ENCODE results near the gene CSGALNACT2. TPM values are rescaled to one million over a fixed set of nuclear protein-coding genes. Genes with fewer than 3 reads are reported as not detected.
A peak's percentile ranks its signal among the peaks of the same experiment; 100 is the strongest.

CSGALNACT2 gene
- total and polyA plus RNA-seq, 7 donors: 10.2 to 33.1 (median 18.9) TPM

DNA sequence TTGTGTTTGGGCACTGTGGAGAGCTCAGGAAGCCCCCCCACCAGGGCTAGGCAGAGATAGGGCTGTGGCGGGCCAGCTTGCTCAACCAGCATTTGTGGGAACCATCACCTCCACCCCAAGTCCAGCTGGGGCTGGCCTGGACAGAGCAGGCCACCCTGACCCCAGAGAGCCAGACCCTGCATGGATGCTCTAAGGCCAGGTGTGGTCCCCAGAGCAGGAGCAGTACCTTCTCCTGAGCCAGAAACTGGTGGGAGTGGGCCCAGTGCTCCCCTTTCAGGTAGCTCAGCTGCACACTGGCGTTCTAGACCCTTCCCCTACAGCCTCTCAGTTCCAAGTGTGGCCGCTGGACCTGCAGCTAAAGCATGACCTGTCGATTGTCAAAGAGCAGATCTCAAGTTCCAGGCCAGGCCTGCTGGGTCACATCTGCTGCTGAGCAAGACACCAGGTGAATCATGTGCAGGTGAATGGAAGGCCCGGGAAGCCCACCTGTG, 71.5 kb downstream of the CSGALNACT2 start:
- ATAC-seq: no peak
- no peaks in the 10 kb centered on the region for H3K36me3 ChIP-seq (ENCODE audit: insufficient read depth in 1 of 2, low read depth in 1 of 2)
- intact Hi-C loops (cut with DNase I): no loop called here

DNA sequence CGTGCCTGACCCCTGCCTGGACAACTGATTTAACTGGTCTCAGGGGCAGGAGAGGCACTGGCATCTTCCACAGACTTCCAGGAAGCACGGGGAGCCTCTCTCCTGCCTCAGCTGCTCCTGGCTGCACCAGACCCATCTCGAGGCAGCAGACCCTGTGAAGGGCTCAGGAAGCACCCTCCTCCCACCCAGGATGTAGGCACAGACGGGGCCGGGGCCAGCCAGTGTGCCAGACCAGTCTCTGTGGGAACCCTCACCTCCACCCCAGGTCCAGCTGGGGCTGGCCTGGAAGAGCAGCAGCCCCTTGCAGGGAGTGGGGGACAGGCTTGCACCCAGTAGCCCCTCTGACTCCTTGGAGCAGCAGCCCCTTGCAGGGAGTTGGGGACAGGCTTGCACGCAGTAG, 72.3 kb downstream of the CSGALNACT2 start:
- no peak overlapping the region for H3K4me3 ChIP-seq
- TF ChIP-seq, protein P1, sequence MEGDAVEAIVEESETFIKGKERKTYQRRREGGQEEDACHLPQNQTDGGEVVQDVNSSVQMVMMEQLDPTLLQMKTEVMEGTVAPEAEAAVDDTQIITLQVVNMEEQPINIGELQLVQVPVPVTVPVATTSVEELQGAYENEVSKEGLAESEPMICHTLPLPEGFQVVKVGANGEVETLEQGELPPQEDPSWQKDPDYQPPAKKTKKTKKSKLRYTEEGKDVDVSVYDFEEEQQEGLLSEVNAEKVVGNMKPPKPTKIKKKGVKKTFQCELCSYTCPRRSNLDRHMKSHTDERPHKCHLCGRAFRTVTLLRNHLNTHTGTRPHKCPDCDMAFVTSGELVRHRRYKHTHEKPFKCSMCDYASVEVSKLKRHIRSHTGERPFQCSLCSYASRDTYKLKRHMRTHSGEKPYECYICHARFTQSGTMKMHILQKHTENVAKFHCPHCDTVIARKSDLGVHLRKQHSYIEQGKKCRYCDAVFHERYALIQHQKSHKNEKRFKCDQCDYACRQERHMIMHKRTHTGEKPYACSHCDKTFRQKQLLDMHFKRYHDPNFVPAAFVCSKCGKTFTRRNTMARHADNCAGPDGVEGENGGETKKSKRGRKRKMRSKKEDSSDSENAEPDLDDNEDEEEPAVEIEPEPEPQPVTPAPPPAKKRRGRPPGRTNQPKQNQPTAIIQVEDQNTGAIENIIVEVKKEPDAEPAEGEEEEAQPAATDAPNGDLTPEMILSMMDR (IDR thresholded peaks at IDR 0.05): no peak
- no peaks in the 10 kb centered on the region for H3K4me1 ChIP-seq
- H3K27me3 ChIP-seq (ENCODE audit: insufficient read depth in 3 of 3, low read length in 2 of 3): no peaks in the 10 kb centered on the region
- no peaks in the 10 kb centered on the region for H3K9me3 ChIP-seq
- WGBS, 3 donors: 64 to 75% (median 68%) methylated on average over 6 of the region's 6 CpGs
- no peaks in the 10 kb centered on the region for H3K36me3 ChIP-seq (ENCODE audit: insufficient read depth in 1 of 2, low read depth in 1 of 2)
- intact Hi-C loops (cut with DNase I): no loop called here
- peak; percentile 3 to 43 for DNase-seq
- H3K27ac ChIP-seq: no peak overlapping the region
- no peak for ATAC-seq

More for the DNA sequence above, 71.5 kb downstream of the CSGALNACT2 start:
- no peak overlapping the region for H3K27ac ChIP-seq
- H3K9me3 ChIP-seq: no peaks in the 10 kb centered on the region
- H3K27me3 ChIP-seq (ENCODE audit: insufficient read depth in 3 of 3, low read length in 2 of 3): no peaks in the 10 kb centered on the region
- H3K4me3 ChIP-seq: no peak overlapping the region
- peak; percentile 5 to 32 for DNase-seq
- 89 to 96% (median 92%) methylated on average over 5 of the region's 5 CpGs for WGBS, 3 donors
- TF ChIP-seq, protein P1 (IDR thresholded peaks at IDR 0.05): no peak
- no peaks in the 10 kb centered on the region for H3K4me1 ChIP-seq

DNA sequence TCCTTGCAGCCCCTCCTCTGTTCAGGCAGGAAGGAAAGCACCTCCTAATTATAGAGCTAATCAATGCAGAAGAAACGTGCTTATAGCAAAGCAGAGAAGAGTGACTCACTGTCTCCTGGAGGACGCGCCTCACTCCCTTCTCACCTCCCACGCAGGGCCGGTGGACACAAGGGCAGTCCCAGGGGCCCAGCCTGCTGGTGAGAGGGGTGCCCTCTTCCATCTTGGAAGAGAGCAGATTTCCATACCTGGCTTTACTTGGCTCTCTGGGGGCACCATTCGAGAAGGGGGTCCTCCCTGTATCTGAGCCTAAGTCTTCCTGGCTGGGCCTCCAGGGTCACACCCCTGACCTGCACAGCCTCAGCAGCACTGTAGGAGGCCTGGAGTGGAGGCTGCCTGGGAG, 72.8 kb downstream of the CSGALNACT2 start:
- Histone ChIP-seq H3K27me3 (ENCODE audit: insufficient read depth in 3 of 3, low read length in 2 of 3) (no peaks in the 10 kb centered on the region), H3K4me3 (no peak overlapping the region), H3K36me3 (ENCODE audit: insufficient read depth in 1 of 2, low read depth in 1 of 2) (no peaks in the 10 kb centered on the region), H3K4me1 (no peaks in the 10 kb centered on the region), H3K9me3 (no peaks in the 10 kb centered on the region), H3K27ac (no peak overlapping the region)
- TF ChIP-seq, protein P1 (IDR thresholded peaks at IDR 0.05): no peak
- no peak for ATAC-seq
- peak; percentile 1 to 24 for DNase-seq
- intact Hi-C loops (cut with DNase I): no loop called here
- 75 to 78% (median 76%) methylated on average over 6 of the region's 6 CpGs for WGBS, 3 donors

DNA sequence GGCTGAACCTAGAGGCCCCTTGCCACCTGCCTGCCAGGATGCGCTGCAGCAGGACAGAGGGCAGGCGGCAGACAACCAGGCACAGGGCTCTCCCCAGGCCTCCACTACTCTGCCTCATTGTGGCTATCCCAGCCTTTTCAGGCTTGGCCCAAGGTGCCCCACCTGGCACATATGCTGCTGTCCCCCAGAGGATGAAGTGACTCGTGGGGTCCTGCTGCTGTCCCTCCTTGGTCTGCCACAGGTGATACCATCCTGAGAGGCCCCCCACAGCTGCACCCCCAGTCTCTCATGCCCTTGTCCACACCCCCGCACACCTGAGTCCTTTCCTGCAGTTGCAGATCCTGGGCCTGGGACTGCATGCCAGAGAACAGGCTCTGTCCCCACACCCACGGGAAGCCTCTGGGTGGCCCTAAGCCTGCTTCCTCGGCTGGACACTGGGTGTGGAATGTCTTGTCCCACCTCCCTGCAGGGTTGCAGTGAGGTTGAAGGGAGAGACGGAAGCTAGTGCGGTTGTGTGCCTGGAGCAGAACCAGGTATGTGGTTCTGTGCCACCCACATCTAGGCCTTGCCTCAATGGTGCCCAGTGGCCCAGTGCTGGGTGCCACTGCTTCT, 73.3 kb downstream of the CSGALNACT2 start:
- Histone ChIP-seq H3K9me3 (no peaks in the 10 kb centered on the region), H3K4me3 (no peak overlapping the region), H3K4me1 (no peaks in the 10 kb centered on the region), H3K27me3 (ENCODE audit: insufficient read depth in 3 of 3, low read length in 2 of 3) (no peaks in the 10 kb centered on the region), H3K27ac (no peak overlapping the region), H3K36me3 (ENCODE audit: insufficient read depth in 1 of 2, low read depth in 1 of 2) (no peaks in the 10 kb centered on the region)
- ATAC-seq (no peak), DNase-seq (peak; percentile 3 to 32)
- 70 to 84% (median 74%) methylated on average over 7 to 8 of the region's 8 CpGs for WGBS, 3 donors
- intact Hi-C loops (cut with DNase I): no loop called here
- TF ChIP-seq, protein P1 (IDR thresholded peaks at IDR 0.05): no peak

Data from psoas muscle (tissue), 8 donors.